Measurements from ENCODE around the gene PCK1.

DNA sequence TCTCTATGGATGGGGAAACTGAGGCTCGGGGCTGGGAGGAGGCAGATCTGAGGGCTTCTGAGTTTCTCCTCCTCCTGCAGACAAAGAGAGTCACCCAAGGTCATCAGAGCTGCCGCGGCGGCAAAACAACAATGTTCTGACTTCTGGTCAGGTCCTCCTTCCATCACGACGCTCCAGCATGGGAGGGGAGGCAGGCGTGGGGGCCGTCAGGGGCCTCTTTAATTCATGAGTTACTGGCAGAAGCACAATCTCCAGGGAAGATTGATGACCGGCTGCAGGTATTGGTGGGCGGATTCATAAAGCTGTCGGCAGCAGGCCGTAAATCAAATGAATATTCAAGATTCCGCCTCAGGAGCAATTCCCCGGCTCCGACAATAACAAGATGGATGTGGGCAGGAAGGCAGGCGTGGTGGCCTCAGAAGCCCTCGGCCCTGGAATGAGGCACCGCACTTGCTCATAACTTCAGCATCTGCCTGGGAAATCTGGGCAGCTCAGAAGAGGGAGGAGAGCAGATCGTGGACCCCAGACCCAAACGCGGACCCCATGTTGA lies 19.1 kb downstream of the PCK1 start:
- TF ChIP-seq KAT7 (CRISPR knock-in tag; IDR thresholded peaks at IDR 0.05; ENCODE audit: borderline replicate concordance) (no peak), CREB1 (CRISPR knock-in tag; IDR thresholded peaks at IDR 0.05) (no peak), SP1 (CRISPR knock-in tag; conservative IDR thresholded peaks at IDR 0.05) (no peak), NFYB (CRISPR knock-in tag; conservative IDR thresholded peaks at IDR 0.05; ENCODE audit: low read depth) (no peak)
- TF ChIP-seq, protein P1, sequence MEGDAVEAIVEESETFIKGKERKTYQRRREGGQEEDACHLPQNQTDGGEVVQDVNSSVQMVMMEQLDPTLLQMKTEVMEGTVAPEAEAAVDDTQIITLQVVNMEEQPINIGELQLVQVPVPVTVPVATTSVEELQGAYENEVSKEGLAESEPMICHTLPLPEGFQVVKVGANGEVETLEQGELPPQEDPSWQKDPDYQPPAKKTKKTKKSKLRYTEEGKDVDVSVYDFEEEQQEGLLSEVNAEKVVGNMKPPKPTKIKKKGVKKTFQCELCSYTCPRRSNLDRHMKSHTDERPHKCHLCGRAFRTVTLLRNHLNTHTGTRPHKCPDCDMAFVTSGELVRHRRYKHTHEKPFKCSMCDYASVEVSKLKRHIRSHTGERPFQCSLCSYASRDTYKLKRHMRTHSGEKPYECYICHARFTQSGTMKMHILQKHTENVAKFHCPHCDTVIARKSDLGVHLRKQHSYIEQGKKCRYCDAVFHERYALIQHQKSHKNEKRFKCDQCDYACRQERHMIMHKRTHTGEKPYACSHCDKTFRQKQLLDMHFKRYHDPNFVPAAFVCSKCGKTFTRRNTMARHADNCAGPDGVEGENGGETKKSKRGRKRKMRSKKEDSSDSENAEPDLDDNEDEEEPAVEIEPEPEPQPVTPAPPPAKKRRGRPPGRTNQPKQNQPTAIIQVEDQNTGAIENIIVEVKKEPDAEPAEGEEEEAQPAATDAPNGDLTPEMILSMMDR (IDR thresholded peaks at IDR 0.05), result no peak
- TF ChIP-seq, protein P2, sequence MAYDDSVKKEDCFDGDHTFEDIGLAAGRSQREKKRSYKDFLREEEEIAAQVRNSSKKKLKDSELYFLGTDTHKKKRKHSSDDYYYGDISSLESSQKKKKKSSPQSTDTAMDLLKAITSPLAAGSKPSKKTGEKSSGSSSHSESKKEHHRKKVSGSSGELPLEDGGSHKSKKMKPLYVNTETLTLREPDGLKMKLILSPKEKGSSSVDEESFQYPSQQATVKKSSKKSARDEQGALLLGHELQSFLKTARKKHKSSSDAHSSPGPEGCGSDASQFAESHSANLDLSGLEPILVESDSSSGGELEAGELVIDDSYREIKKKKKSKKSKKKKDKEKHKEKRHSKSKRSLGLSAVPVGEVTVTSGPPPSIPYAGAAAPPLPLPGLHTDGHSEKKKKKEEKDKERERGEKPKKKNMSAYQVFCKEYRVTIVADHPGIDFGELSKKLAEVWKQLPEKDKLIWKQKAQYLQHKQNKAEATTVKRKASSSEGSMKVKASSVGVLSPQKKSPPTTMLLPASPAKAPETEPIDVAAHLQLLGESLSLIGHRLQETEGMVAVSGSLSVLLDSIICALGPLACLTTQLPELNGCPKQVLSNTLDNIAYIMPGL (CRISPR knock-in tag; IDR thresholded peaks at IDR 0.05), result no peak

Measured in WTC11 (cell line).